GM19452 (cell line): Measurements from ENCODE around the gene LZTS2.

Source experiments
- ATAC-seq: cut with Tn5 transposase; IDR thresholded peaks from one replicate; pipeline ENCODE4 v1.9.1; 2021; ENCODE audit not compliant: unreplicated experiment

The LZTS2 gene

DNA sequence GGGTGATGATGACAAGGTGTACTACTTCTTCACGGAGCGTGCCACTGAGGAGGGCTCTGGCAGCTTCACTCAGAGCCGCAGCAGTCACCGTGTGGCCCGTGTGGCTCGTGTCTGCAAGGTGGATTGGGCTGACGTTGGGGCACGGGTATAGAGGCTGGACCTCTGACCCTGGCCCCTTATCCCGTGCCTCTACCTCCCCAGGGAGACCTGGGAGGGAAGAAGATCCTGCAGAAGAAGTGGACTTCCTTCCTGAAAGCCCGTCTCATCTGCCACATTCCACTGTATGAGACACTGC, 20.8 kb upstream of the LZTS2 start:
- ATAC-seq = no peak

GRCh38 chr10:100979791-100980272, 19.8 kb upstream of the LZTS2 start:
- no peak for ATAC-seq

DNA sequence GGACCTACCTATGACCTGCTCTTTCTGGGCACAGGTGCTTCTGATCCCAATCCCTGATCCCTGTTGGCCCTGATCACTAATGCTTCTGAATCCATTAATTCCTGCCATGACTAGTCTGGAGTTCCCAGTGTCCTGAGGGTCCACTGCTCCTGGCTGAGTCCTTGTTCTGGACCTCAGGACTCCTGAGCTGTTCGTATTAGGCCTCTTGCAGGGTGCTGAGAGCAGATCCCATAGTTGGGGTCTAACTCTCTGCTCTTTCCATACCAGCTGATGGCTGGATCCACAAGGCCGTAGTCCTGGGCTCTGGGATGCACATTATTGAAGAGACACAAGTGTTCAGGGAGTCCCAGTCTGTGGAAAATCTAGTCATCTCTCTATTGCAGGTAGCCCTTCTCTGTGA, 19.3 kb upstream of the LZTS2 start:
- ATAC-seq = no peak

GRCh38 chr10:100980711-100981110, 18.9 kb upstream of the LZTS2 start:
- ATAC-seq = no peak

GRCh38 chr10:100981178-100981772, 18.3 kb upstream of the LZTS2 start:
- ATAC-seq = no peak

DNA sequence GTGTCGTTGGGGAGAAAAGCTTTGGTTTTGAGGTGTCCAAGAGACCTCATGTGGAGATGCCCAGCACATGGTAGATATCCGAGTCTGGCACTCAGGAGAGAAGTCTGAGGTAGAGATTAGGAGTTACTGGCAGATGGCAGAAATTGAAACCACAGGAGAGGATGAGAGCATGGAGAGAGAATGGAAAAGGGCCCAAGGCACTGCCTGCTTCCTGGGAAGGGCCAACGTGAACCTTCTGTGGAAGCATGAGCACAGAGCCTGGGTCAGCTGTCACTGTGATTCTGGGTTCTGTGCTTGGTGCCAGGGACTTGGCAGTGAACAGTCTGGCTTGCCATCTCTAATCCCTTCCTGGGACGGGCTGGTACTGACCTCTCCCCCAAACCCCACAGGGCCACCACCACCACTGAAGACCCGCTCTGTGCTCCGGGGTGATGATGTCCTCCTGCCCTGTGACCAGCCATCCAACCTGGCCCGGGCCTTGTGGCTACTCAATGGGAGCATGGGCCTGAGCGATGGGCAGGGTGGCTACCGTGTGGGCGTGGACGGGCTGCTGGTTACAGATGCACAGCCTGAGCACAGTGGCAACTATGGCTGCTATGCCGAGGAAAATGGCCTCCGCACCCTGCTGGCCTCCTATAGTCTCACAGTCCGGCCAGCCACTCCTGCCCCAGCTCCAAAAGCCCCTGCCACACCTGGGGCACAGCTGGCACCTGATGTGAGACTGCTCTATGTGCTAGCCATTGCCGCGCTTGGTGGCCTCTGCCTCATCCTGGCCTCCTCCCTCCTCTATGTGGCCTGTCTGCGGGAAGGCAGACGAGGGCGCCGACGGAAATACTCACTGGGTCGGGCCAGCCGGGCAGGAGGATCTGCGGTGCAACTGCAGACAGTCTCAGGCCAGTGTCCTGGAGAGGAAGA, 16.4 kb upstream of the LZTS2 start:
- ATAC-seq = no peak

DNA sequence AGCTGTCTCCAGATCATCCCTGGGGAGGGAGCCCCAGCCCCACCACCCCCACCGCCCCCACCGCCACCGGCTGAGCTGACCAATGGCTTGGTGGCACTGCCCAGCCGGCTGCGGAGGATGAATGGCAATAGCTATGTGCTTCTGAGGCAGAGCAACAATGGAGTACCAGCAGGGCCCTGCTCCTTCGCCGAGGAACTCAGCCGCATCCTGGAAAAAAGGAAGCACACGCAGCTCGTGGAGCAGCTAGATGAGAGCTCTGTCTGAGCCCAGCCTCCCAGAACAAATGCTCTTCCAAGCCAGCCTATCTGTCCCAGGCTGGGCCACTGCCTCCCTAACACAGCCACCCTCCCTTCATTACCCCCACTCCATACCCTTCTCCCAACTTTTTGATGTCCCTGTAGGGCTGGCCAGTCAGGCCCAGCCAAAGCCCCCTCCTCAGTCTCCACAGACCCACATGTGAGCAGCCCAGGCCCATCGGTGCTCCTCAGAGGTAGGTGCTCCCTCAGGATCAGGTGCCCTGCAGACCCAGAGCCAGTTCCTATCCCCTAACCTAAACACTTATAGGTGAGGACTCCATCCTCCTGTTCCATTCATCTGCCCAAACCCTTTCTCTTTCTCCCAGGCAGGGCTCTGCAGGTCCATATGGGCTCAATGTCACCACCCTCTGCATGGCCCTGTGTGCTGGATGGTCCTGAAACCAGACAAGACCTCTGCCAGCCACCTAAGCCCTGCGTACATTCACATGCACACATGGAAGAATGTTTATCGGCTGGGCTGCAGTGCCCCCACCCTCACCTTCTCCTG, 15.5 kb upstream of the LZTS2 start:
- no peak for ATAC-seq

DNA sequence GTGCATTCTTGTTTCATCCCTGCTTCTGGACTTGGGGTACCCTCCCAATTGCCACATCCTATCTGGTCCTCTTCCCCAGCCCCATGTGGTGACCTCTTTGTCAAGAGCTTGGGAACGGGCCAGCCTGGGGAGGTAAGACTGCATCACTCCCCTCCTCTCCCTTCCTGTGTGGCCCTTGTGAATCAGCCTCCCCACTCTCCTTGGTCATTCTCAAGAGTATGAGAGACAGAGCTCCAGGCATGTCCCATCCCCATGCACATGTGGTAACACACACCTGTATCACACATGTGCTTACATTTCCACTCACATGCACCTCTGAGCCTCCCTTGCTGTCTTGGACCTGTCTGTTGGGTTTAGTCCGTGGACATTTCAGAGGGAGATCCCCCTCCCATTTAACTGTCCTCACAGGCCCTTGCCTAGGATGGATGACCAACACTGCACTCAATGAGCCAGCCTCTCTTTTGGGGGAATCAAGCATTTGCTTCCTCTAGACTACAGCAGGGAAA, 14.9 kb upstream of the LZTS2 start:
- ATAC-seq = no peak

- no peak for ATAC-seq
Measured at GRCh38 chr10:100985336-100985735, 14.3 kb upstream of the LZTS2 start.

DNA sequence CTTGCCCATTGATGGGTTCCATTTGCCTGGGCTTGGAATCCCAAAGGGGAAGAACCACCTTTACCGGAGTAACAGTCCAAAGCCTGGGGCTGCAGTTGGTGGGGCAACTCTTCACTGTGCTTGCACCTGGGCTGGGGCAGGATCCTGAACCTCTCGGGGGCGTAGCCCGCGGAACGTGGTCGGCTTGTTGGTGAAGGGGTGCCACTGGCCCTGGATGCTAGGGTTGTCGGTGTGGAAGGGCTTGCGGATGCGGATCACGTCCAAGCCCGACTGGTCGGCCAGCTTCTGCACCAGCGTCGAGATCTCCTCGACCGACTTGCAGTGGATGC, 13.0 kb upstream of the LZTS2 start:
- ATAC-seq = no peak

DNA sequence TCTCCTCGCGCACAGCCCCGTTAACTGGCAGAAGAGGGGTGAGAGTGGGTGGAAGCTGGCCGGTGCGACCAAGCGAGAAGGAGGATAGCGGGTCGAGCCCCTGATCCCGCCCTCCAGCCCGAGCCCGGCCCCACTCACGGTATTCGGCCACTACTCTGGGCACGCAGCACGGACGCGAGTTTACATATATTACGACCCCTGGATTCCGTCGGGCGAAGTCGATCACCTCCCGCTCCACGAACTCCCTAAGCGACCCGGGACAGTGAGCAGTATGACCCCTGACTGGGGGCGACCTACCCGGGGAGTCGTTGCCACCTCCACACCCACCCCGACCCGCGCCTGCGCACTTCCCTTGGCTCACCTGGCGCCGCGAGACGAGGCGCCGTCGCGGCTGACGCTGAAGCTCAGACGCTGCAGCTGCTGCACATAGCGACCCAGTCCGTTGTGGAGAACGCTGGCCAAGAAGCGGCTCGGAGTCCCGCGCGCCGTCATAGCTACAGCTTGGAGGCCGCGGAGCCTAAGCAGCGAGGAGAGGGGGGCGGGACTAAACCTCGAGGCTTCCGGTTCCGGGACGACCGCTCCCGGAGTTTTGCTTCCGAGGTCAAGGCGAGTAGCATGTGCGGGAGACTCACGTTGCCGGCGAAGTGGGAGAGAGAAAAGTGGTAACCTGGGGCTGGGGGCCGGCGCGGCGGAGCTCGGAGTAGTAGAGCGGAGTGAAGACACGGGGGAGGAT, 12.5 kb upstream of the LZTS2 start, which contains the start of the genes MRPL43 and TWNK:
MRPL43 (minus strand) TSS at position 546 of the 733 bp plus-strand sequence; CDS start at position 492, 54 bp downstream.
TWNK (plus strand) TSS at position 592 of the 733 bp plus-strand sequence. CDS start 668 bp downstream, outside the sequence.
- ATAC-seq = peak; percentile 82

- no peak for ATAC-seq
Measured at GRCh38 chr10:100987685-100988049, 11.9 kb upstream of the LZTS2 start.

DNA sequence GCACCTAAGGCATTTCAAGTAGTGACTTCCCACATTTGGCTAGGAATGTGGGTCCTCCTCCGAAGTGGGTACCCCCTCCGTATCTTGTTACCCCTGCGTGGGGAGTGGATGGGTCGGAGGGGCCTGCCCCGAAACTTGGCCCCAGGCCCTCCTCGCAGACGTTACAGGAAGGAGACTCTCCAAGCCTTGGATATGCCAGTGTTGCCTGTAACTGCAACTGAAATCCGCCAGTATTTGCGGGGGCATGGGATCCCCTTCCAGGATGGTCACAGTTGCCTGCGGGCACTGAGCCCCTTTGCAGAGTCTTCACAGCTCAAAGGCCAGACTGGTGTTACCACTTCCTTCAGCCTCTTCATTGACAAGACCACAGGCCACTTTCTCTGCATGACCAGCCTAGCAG, 11.4 kb upstream of the LZTS2 start:
- no peak for ATAC-seq

- no peak for ATAC-seq
Measured at GRCh38 chr10:100989088-100989487, 10.5 kb upstream of the LZTS2 start.

GRCh38 chr10:100993986-100994708, 5.5 kb upstream of the LZTS2 start:
- no peak for ATAC-seq

DNA sequence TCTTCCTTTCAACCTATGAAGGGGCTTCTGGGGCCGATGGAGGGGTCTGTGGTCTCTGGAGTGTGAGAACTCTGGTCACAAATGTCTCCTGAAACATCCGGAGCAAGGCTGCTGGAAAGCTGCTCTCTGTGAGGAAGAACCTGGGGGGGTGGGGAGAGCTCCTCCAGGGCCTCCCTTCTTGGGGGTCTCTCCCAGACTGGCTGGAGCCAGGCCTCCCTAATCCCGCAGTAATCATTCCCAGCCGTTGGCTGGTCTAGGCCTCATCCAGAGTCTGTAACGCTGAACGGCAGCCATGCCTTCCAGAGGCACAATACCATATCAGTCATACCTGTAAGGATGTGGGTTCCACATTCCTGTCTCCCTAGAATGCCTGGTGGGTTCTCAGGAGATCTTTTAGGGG, 4.4 kb upstream of the LZTS2 start:
- no peak for ATAC-seq

DNA sequence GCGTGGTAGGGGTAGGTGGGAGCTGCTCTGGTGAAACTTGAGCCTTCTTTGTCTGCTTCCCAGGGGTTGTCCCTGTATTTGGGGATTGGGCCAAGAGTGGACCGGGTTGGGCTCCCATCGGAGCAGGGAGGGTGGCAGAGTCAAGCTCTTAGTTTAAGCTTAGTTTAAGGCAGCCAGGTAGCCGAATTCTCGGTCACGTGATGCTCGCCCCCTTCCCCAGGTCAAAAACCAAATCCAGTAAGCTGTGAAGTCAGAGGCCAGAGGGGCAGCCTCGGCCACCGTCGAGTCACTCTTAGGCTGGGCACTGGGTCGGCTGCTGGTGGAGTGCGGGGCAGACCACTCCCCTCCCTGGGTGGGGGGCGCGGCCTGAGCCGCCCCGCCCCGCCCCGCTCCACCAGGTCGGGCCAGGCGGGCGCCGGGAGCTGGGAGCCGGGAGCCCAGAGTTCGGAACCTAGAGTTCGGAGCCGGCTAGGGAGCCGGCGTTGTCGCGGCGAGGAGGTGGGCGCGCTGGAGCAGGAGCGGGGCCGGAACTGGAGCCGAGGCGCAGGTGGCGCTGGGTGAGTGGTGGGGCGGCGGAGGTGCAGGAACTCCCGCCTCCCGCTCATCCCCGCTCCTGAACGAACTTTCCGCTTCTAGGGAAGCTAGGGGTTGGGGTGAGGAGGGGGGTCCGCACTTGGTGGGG, 2.8 kb upstream of the LZTS2 start:
- ATAC-seq = no peak

- ATAC-seq = no peak
Measured at GRCh38 chr10:100997360-100998182, 2.0 kb upstream of the LZTS2 start.
